SU-DHL-6 (cell line): ENCODE data around the gene TBC1D5.

Experiments used
- CTCF ChIP-seq: fragments of 200-600 bp; sonication (generic); IDR thresholded peaks from one replicate; pipeline ENCODE4 v1.5.1; 2017; ENCODE audit warnings: antibody characterized with exemption, mild to moderate bottlenecking, low read length, moderate library complexity; ENCODE audit not compliant: insufficient read depth, poor library complexity, severe bottlenecking
- EZH2phosphoT487 ChIP-seq: fragments of 200-600 bp; sonication (generic), shearing (Covaris generic); conservative IDR thresholded peaks from 2 replicates; pipeline ENCODE4 v1.6.1; 2018; ENCODE audit warnings: mild to moderate bottlenecking, antibody characterized with exemption, low read length, moderate library complexity, mixed read lengths

- TF ChIP-seq EZH2phosphoT487 (no peak), CTCF (no peak)
These were observed 9.2 kb downstream of the TBC1D5 start for GRCh38 chr3:17733215-17733614.
